NCI-H146 treated with DMSO at 0.1 percent for 48 hours (cell line): ENCODE data around the gene GRK1.
A peak's percentile ranks its signal among the peaks of the same experiment; 100 is the strongest.
"Not testable (repeated sequence)": the region's sequence is repeated elsewhere in the genome, so short reads cannot be mapped to it uniquely, and the experiment has no call there.

Experiments used
- DNase-seq: peaks from one replicate; lab custom pipeline; 2025; ENCODE audit not compliant: unreplicated experiment; lab: John Stamatoyannopoulos, UW

GRK1 gene

GRCh38 chr13:113664751-113665596 lies 2.0 kb upstream of the GRK1 start:
- DNase-seq: no peak

- DNase-seq: no peak
These were observed 1.3 kb upstream of the GRK1 start for GRCh38 chr13:113665597-113666328.

GRCh38 chr13:113666329-113666670 lies 719 bp upstream of the GRK1 start:
- no peak for DNase-seq

GRCh38 chr13:113667771-113668490 lies 912 bp downstream of the GRK1 start:
- DNase-seq: no peak

DNA sequence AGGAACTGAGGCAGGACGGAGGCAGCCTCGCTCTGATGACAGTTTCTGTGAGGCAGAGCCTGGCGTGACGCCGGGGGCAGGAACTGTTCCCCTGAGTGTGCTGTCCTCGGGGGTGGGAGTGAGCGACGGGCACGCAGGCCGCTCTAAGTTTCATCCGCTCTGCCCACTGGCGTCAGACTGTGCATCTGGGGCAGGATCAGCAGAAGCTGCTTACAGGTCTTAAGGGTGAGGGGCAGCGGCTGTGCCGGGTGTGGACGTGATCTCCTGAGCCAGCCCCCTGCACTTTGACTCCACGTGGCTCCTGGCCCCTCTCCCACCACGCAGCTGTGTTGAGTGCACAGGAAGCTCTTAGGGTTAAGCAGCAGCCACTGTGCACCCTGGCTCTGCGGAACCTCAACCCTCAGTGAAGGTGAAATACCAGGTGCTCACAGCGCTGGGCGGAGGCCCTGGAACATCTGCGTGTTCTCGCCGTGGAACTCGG lies 1.5 kb downstream of the GRK1 start:
- no peak for DNase-seq

DNA sequence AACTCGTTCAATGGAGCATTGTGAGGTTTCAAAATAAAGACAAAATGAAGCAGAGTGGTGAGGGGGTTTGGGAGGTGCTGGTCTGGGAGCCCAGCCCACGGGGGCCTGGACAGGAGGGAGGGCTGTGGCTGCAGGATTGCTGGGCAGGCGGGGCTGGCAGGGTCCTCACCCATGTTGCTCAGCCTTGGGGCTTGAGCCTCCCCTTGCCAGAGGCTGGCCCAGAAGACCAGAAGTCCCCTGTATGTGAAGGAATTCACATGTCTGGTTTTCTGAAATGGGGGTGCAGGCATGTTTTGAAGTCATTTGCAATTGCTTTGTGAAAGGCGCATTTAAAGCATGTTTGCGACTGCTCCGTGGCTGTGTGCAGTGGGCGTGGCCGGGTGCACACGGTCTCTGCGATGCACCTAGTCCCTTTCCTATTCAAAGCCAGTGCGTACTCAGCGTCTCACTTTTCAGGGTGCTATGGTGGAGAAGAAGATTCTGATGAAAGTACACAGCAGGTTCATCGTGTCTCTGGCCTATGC lies 2.3 kb downstream of the GRK1 start:
- no peak for DNase-seq

- no peak for DNase-seq
These were observed 2.8 kb downstream of the GRK1 start for GRCh38 chr13:113669755-113670341.

DNA sequence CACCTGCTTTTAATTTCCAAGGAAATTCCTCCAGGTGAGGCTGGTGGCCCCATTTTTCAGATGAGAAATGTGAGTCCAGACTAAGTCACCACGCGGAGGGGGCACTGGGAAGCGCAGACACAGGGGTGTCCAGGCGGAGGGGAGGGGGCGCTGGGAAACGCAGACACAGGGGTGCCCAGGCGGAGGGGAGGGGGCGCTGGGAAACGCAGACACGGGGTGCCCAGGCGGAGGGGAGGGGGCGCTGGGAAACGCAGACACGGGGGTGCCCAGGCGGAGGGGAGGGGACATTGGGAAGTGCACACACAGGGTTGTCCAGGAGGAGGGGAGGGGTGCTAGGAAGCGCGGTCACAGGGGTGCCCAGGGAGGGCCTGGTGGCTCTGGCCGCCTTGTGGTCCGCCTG lies 3.5 kb downstream of the GRK1 start:
- no peak for DNase-seq

DNA sequence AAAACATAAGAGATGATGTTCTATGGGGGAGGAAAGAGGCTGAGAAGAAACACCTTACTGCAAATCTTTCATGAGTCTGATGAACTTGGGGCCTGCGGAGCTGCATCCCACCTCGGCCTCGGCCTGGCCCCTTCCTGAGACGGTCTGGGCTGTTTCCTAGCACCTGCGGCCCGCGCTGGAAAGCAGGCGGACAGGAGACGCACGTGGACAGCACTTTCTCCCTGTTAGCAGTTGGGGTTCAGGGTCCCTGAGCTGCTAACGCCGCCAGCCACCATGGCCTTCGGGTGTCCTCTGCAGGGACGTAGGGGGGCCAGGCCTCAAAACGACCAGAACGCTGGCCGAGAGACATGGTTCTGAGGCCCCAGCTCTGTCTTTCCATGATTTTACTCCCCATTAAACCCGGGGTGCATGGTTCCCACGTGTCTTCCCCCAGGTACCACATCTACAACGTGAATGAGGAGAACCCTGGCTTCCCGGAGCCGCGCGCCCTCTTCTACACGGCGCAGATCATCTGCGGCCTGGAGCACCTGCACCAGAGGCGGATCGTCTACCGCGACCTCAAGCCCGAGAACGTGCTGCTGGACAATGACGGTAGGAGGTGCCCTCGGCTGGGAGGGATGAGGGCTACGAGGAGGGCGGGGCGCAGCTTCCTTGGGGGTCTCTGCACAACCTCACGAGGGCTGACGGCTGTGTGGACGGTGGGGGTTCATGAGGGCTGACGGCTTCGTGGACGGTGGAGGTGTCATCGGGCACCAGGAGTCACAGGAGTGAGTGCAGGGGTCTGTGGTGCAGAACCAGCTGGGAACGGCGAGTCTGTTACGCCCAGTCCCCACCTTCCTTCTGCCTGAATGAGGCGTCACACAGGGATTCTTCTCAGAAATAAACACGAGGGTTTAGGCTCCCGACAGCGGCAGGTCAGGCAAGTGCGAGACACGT lies 4.3 kb downstream of the GRK1 start:
- DNase-seq: no peak

DNA sequence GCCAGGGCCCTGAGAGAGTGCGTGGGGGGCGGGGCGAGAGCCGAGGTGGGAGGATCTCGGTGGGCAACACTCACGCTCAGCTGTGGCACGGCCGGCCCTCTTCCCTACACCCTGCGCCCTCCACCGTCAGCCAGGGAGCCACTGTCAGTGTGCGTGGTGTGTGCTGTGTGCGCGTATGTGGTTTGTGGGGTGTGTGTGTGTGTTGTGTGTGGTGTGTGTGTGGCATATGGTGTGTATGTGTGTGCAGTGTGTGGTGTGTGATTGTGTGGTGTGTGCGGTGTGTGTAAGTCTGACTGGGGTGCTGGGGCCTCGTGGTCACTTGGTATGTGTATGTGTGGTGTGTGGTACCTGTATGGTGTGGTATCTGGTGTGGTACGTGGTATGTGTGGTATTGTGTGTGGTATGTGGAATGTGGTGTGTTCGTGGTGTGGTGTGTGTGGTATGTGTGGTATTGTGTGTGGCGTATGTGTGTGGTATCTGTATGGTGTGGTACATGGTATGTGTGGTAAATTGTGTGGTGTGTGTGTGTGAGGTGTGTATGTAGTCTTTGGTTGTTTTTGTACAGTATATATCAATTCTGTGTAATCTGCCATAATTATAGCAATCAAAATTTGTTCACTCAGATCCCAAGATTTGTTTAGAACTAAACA lies 5.1 kb downstream of the GRK1 start:
- DNase-seq: no peak

DNA sequence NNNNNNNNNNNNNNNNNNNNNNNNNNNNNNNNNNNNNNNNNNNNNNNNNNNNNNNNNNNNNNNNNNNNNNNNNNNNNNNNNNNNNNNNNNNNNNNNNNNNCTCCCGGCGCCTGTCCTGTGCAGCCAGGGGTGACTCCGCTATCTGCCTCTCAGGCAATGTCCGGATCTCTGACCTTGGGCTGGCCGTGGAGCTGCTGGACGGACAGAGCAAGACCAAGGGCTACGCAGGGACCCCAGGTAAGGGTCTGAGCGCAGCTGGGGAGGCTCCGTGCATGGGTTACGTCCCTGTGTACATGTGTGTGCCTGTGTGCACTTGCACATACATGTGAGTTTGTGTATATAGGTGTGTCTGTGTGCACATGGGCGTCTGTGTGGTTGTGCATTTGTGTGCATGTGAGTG lies 55.9 kb downstream of the GRK1 start:
- DNase-seq: no peak

- DNase-seq: peak; percentile 38
These were observed 56.5 kb downstream of the GRK1 start for GRCh38 chr13:113723410-113724015.

- no peak for DNase-seq
These were observed 57.2 kb downstream of the GRK1 start for GRCh38 chr13:113724016-113724758.

- DNase-seq: peak; percentile 72
These were observed 57.8 kb downstream of the GRK1 start for GRCh38 chr13:113724780-113725315.

DNA sequence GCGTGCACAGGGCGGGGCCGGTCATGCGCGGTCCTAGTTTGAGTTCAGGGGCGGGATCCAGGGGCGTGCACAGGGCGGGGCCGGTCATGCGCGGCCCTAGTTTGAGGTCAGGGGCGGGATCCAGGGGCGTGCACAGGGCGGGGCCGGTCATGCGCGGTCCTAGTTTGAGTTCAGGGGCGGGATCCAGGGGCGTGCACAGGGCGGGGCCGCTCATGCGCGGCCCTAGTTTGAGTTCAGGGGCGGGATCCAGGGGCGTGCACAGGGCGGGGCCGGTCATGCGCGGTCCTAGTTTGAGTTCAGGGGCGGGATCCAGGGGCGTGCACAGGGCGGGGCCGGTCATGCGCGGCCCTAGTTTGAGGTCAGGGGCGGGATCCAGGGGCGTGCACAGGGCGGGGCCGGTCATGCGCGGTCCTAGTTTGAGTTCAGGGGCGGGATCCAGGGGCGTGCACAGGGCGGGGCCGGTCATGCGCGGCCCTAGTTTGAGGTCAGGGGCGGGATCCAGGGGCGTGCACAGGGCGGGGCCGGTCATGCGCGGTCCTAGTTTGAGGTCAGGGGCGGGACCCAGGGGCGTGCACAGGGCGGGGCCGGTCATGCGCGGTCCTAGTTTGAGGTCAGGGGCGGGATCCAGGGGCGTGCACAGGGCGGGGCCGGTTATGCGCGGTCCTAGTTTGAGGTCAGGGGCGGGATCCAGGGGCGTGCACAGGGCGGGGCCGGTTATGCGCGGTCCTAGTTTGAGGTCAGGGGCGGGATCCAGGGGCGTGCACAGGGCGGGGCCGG lies 58.5 kb downstream of the GRK1 start:
- DNase-seq: not testable (repeated sequence)

GRCh38 chr13:113726106-113726821 lies 59.2 kb downstream of the GRK1 start:
- peak; percentile 72 for DNase-seq

DNA sequence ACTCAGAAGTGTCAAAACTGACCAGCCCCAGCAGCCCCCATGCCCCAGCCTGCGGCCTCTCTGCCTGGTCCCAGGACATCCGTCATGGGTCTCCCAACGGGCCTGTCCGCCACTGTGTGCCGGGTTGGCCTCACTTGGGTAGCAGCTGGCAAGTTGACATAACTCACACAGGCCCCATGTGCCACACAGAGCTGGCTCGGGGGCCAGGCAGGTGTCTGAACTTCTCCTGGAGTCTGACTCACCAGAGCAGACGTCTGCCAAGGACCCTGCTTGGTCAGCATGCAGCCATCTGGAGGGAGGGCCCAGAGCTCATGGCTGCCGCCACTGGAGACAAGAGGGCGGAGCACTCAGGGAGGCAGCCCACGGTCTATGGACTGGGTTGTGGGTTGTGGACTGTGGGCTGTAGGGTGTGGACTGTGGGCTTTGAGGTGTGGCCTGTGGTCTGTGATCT lies 60.0 kb downstream of the GRK1 start:
- DNase-seq: no peak
